ENCODE measurements around the gene DPEP2.

GRCh38 chr16:67986949-67987348 lies 12.3 kb downstream of the DPEP2 start:
- TF ChIP-seq, protein P1, sequence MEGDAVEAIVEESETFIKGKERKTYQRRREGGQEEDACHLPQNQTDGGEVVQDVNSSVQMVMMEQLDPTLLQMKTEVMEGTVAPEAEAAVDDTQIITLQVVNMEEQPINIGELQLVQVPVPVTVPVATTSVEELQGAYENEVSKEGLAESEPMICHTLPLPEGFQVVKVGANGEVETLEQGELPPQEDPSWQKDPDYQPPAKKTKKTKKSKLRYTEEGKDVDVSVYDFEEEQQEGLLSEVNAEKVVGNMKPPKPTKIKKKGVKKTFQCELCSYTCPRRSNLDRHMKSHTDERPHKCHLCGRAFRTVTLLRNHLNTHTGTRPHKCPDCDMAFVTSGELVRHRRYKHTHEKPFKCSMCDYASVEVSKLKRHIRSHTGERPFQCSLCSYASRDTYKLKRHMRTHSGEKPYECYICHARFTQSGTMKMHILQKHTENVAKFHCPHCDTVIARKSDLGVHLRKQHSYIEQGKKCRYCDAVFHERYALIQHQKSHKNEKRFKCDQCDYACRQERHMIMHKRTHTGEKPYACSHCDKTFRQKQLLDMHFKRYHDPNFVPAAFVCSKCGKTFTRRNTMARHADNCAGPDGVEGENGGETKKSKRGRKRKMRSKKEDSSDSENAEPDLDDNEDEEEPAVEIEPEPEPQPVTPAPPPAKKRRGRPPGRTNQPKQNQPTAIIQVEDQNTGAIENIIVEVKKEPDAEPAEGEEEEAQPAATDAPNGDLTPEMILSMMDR (IDR thresholded peaks at IDR 0.05), result no peak
- TF ChIP-seq POLR2A (IDR thresholded peaks at IDR 0.05), result no peak

All from thyroid gland (tissue), 4 donors.